Gastroesophageal sphincter (tissue), 4 donors: ENCODE measurements around the gene ANKRD13A. TPM values are rescaled to one million over a fixed set of nuclear protein-coding genes. Genes with fewer than 3 reads are reported as not detected.

Experiments
- ATAC-seq: fragments of 150-250 bp; one replicate; pipeline ENCODE4 v1.9.1; 2016; ENCODE audit warnings: mild to moderate bottlenecking, moderate library complexity
- H3K27ac ChIP-seq, 4 donors: fragments of 200-600 bp; sonication (generic) in 3 of 4; 1 replicate in 3 of 4; 2 replicates in 1 of 4; pipeline ENCODE4 v1.5.1; 2016 to 2019
- H3K27me3 ChIP-seq: fragments of 200-600 bp; sonication (generic); one replicate; pipeline ENCODE4 v1.5.1; 2019
- H3K36me3 ChIP-seq, 2 donors: fragments of 200-600 bp; sonication (generic); one replicate each; pipeline ENCODE4 v1.5.1; 2019; ENCODE audit warnings: control low read depth in 1 of 2
- H3K4me1 ChIP-seq, 3 donors: fragments of 200-600 bp; sonication (generic); 1 replicate in 2 of 3; 2 replicates in 1 of 3; pipeline ENCODE4 v1.5.1; 2016 to 2019; ENCODE audit warnings: control low read depth in 2 of 3
- H3K4me3 ChIP-seq, 2 donors: fragments of 200-600 bp; sonication (generic); one replicate each; pipeline ENCODE4 v1.5.1; 2019; ENCODE audit warnings: mild to moderate bottlenecking in 1 of 2, moderate library complexity in 1 of 2
- H3K9me3 ChIP-seq, 3 donors: fragments of 200-600 bp; sonication (generic); one replicate each; pipeline ENCODE4 v1.5.1; 2017 to 2019; ENCODE audit warnings: control low read depth in 2 of 3
- EP300 ChIP-seq: sonication (generic); formaldehyde crosslinking; IDR thresholded peaks from one replicate; pipeline ENCODE4 v1.6.1; 2017; ENCODE audit warnings: antibody characterized with exemption, mild to moderate bottlenecking
- POLR2A ChIP-seq, 2 donors: fragments of 450-650 bp; IDR thresholded peaks; one replicate each; pipeline ENCODE4 v1.6.1; 2017; ENCODE audit warnings: antibody characterized with exemption in 2 of 2, mild to moderate bottlenecking in 2 of 2, moderate library complexity in 1 of 2
- POLR2AphosphoS5 ChIP-seq: sonication (generic); formaldehyde crosslinking; IDR thresholded peaks from one replicate; pipeline ENCODE4 v1.6.1; 2017; ENCODE audit warnings: antibody characterized with exemption
- WGBS, 2 donors: methylation state at CpG; one replicate each; pipeline ENCODE4 v1.1.5; 2018; ENCODE audit warnings: low coverage in 1 of 2; 5-methylcytosine and 5-hydroxymethylcytosine counted together
- total RNA-seq, 4 donors: library from RNA; depleted of rRNA; stranded (reverse); fragments of >200 nt; gene quantifications; one replicate each; pipeline ENCODE4 v1.1.0, GENCODE V29; 2016
- TF ChIP-seq, protein P1 (sequence below), 4 experiments: fragments of 200-600 bp in 2 of 4; fragments of 450-650 bp in 2 of 4; sonication (generic) in 1 of 4; IDR thresholded peaks; one replicate each; pipeline ENCODE4 v1.5.1; 2017 to 2019; ENCODE audit warnings: antibody characterized with exemption in 4 of 4, mild to moderate bottlenecking in 2 of 4, moderate library complexity in 2 of 4

The ANKRD13A gene
- total RNA-seq, 4 donors from 2014 or later: 141 to 182 (median 153) TPM

DNA sequence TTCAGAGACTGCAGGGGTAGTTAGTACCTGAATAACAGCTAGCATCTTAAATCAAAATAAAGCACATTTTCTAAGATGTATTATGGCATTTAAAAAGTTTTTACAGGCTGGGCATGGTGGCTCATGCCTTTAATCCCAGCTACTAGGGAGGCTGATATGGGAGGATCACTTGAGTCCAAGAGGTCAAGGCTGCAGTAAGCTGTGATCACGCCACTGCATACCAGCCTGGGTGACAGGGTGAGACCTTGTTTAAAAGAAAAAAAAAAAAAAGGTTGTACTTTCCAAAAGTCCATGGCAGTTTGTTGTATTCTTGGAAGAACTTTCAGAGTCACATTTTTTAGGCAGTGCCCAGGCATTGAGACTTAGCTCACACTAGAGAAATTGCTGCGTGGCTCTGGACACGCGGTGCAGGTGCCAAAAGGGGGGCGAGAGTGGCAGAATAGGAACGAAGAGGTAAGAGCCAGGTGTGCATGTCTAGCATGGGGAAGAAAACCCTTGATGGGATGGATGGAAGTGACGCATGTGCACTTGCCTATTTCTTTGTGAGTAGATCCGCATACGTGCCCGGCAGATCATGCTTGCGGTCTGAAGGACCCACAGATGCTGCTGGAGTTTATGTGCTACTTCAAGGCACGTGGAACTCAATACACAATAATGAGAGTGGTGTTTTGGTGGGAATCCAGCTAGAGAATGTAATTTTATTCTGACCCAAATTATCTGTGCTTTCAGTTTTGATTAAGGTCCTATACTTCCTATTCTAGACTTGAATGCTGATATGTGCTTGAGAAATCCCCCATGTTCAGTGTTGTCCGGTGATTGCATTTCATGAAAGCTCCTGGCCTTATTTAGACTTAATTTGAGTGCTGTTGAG, 11.9 kb downstream of the ANKRD13A start:
- Histone ChIP-seq H3K4me1 (peaks cover 0 to 22% (median 0%) of the 10 kb centered on the region in 3 donors), H3K27ac (no peak overlapping the region), H3K9me3 (no peaks in the 10 kb centered on the region), H3K4me3 (no peak overlapping the region), H3K36me3 (peaks cover 0 to 43% of the 10 kb centered on the region in 2 donors), H3K27me3 (no peaks in the 10 kb centered on the region)
- no peak for ATAC-seq
- TF ChIP-seq POLR2A (IDR thresholded peaks at IDR 0.05): no peak
- TF ChIP-seq, protein P1, sequence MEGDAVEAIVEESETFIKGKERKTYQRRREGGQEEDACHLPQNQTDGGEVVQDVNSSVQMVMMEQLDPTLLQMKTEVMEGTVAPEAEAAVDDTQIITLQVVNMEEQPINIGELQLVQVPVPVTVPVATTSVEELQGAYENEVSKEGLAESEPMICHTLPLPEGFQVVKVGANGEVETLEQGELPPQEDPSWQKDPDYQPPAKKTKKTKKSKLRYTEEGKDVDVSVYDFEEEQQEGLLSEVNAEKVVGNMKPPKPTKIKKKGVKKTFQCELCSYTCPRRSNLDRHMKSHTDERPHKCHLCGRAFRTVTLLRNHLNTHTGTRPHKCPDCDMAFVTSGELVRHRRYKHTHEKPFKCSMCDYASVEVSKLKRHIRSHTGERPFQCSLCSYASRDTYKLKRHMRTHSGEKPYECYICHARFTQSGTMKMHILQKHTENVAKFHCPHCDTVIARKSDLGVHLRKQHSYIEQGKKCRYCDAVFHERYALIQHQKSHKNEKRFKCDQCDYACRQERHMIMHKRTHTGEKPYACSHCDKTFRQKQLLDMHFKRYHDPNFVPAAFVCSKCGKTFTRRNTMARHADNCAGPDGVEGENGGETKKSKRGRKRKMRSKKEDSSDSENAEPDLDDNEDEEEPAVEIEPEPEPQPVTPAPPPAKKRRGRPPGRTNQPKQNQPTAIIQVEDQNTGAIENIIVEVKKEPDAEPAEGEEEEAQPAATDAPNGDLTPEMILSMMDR (IDR thresholded peaks at IDR 0.05): no peak
- no peak for TF ChIP-seq POLR2AphosphoS5
- no peak for TF ChIP-seq EP300
- 85 to 86% methylated on average over 13 of the region's 13 CpGs for WGBS, 2 donors

DNA sequence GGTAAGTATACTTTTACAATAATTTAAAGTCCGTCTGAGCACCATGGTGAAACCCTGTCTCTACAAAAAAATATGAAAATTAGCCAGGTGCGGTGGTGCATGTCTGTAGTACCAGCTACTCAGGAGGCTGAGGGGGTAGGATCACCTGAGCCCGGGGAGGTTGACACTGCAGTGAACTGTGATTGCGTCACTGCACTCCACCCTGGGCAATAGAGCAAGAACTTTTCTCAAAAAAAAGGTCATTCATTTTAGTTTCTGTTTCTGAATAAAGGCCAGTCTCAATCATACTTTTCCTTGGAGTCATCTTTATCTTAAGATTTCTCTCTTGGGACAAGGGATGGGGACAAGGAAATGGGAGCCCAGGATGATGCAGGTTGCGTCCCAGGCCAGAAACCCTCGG, 12.9 kb downstream of the ANKRD13A start:
- no peak for ATAC-seq

DNA sequence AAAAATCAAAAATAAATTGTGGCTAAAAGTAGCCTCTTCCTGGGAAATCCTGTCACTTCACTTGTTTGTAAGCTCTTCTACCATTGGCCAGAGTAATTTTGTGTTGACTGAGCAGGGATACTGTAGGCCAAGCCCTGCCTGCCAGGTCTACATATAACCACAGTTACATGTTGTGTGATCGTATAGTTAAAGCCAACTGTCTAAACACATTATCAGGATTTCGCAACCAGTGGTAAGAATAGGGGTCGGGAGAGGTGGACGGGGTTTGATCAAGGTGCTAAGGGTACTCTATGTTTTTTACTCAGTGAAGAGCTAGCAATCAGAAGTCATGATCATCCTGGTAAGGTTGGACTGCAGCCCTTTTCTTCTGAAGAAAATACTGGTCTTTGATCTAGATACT, 13.4 kb downstream of the ANKRD13A start:
- Histone ChIP-seq H3K9me3 (no peaks in the 10 kb centered on the region), H3K36me3 (peaks cover 0 to 59% of the 10 kb centered on the region in 2 donors), H3K27me3 (no peaks in the 10 kb centered on the region), H3K27ac (no peak overlapping the region), H3K4me1 (peaks cover 0 to 22% (median 0%) of the 10 kb centered on the region in 3 donors), H3K4me3 (no peak overlapping the region)
- ATAC-seq: no peak
- WGBS, 2 donors: 85 to 87% methylated on average over 4 of the region's 4 CpGs
- TF ChIP-seq EP300: no peak

More for the DNA sequence above, 12.9 kb downstream of the ANKRD13A start:
- Histone ChIP-seq H3K27ac (no peak overlapping the region), H3K27me3 (no peaks in the 10 kb centered on the region), H3K36me3 (peaks cover 0 to 54% of the 10 kb centered on the region in 2 donors), H3K9me3 (no peaks in the 10 kb centered on the region), H3K4me1 (peaks cover 0 to 22% (median 0%) of the 10 kb centered on the region in 3 donors), H3K4me3 (no peak overlapping the region)
- 77 to 90% methylated on average over 2 to 5 of the region's 6 CpGs for WGBS, 2 donors
- no peak for TF ChIP-seq EP300
- no peak for TF ChIP-seq POLR2A (IDR thresholded peaks at IDR 0.05)
- TF ChIP-seq, protein P1 (IDR thresholded peaks at IDR 0.05): no peak
- no peak for TF ChIP-seq POLR2AphosphoS5

DNA sequence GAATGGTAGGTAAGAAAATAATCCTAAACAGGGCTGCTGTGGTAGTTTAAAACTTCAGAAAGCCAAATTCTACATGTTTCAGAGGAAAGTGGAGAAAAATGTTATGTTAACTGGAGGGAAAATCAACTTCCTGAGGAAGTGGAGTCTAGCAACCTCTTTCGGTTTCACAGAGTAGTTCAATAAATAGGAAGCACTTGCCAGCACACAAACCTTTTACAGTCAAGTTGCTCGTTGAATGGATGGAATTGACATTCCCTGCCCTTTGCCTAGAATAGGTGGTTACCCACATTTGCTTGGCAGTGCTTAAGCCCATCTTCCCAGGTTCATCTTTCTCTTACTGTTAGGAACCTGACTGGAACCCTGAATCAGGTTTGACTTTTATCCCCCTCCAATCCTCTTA, 15.9 kb downstream of the ANKRD13A start:
- no peaks in the 10 kb centered on the region for H3K9me3 ChIP-seq
- TF ChIP-seq POLR2AphosphoS5: no peak
- TF ChIP-seq POLR2A (IDR thresholded peaks at IDR 0.05): no peak
- TF ChIP-seq, protein P1 (IDR thresholded peaks at IDR 0.05): no peak
- TF ChIP-seq EP300: no peak
- WGBS, 2 donors: 62 to 75% methylated on average over 2 of the region's 2 CpGs
- peaks cover 0 to 22% (median 0%) of the 10 kb centered on the region in 3 donors for H3K4me1 ChIP-seq
- no peak for ATAC-seq
- H3K36me3 ChIP-seq: peaks cover 0 to 84% of the 10 kb centered on the region in 2 donors
- no peaks in the 10 kb centered on the region for H3K27me3 ChIP-seq
- H3K27ac ChIP-seq: no peak overlapping the region
- no peak overlapping the region for H3K4me3 ChIP-seq

DNA sequence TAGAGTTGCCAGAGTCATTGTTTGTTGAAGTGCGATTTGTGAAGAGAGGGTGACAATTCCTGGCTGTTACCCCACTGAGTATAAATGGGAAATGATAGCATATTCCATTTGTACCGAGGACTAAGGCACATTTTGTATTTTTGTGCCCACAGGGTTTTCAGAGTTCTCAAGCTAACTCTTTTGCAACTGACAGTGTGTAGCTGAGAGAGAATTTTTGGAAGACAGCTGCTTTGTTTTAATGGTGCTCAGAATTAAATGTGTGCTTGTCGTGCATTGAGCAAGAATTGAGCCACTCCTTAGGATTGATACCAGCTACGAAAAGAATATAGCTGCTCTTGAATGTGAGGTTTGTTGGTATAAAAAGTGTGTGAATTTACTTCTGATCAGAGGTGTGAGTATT, 21.7 kb downstream of the ANKRD13A start:
- no peaks in the 10 kb centered on the region for H3K9me3 ChIP-seq
- H3K4me1 ChIP-seq: peaks cover 2 to 34% (median 18%) of the 10 kb centered on the region in 3 donors
- no peak overlapping the region for H3K4me3 ChIP-seq
- WGBS, 2 donors: 81 to 85% methylated on average over 3 of the region's 4 CpGs
- ATAC-seq: no peak
- H3K36me3 ChIP-seq: peaks cover 0 to 76% of the 10 kb centered on the region in 2 donors
- H3K27me3 ChIP-seq: no peaks in the 10 kb centered on the region
- TF ChIP-seq POLR2AphosphoS5 (no peak), EP300 (no peak), POLR2A (IDR thresholded peaks at IDR 0.05) (no peak)
- TF ChIP-seq, protein P1 (IDR thresholded peaks at IDR 0.05): no peak
- peak overlapping the region in 1 of 4 donors; percentile 41 for H3K27ac ChIP-seq
